HepG2 (cell line): Measurements from ENCODE around the gene CRAT. TPM values are rescaled to one million over a fixed set of nuclear protein-coding genes. Genes with fewer than 3 reads are reported as not detected.

Experiments used
- ARNTL ChIP-seq: sonication (generic); formaldehyde crosslinking; IDR thresholded peaks from 2 replicates; pipeline ENCODE4 v1.4.0; 2020; ENCODE audit warnings: mild to moderate bottlenecking, missing genetic modification reagents
- BHLHE40 ChIP-seq: IDR thresholded peaks from 2 replicates; pipeline ENCODE4 v1.6.1; 2011; ENCODE audit warnings: low read length, improper control_type of control experiment
- CBX2 ChIP-seq, 2 experiments: fragments of 200-600 bp in 1 of 2; sonication (generic); formaldehyde crosslinking in 1 of 2; IDR thresholded peaks; 2 replicates each; pipeline versions ENCODE4 v1.7.0 to v1.8.1; 2018 to 2022; ENCODE audit warnings: low read depth in 2 of 2, low read length in 1 of 2, mild to moderate bottlenecking in 1 of 2, missing genetic modification reagents in 1 of 2
- EHMT2 ChIP-seq: fragments of 200-600 bp; sonication (generic); IDR thresholded peaks from 2 replicates; pipeline ENCODE4 v1.7.0; 2017; ENCODE audit warnings: antibody characterized with exemption, low read depth, low read length, borderline replicate concordance
- IRF9 ChIP-seq: sonication (generic); formaldehyde crosslinking; IDR thresholded peaks from 2 replicates; pipeline ENCODE4 v1.8.0; 2022; ENCODE audit warnings: missing genetic modification reagents, mild to moderate bottlenecking, borderline replicate concordance
- ISL2 ChIP-seq: sonication (generic); formaldehyde crosslinking; IDR thresholded peaks from 2 replicates; pipeline ENCODE4 v1.5.0; 2020; ENCODE audit warnings: missing genetic modification reagents
- MATR3 ChIP-seq: sonication (generic); formaldehyde crosslinking; IDR thresholded peaks from 2 replicates; pipeline ENCODE4 v1.4.0; 2020; ENCODE audit warnings: missing genetic modification reagents
- MTA1 ChIP-seq: sonication (generic); formaldehyde crosslinking; IDR thresholded peaks from 2 replicates; pipeline ENCODE4 v1.4.0; 2020; ENCODE audit warnings: missing genetic modification reagents, mild to moderate bottlenecking, borderline replicate concordance
- PATZ1 ChIP-seq: sonication (generic); formaldehyde crosslinking; IDR thresholded peaks from 2 replicates; pipeline ENCODE4 v1.4.0; 2020; ENCODE audit warnings: missing genetic modification reagents
- PRDM10 ChIP-seq: sonication (generic); formaldehyde crosslinking; IDR thresholded peaks from 2 replicates; pipeline ENCODE4 v1.4.0; 2020; ENCODE audit warnings: low read depth, missing genetic modification reagents
- THAP9 ChIP-seq: sonication (generic); formaldehyde crosslinking; IDR thresholded peaks from 2 replicates; pipeline ENCODE4; 2020; ENCODE audit warnings: missing genetic modification reagents, mild to moderate bottlenecking, borderline replicate concordance
- ZNF234 ChIP-seq: sonication (generic); formaldehyde crosslinking; conservative IDR thresholded peaks from 2 replicates; pipeline ENCODE4 v1.5.1; 2020; ENCODE audit warnings: mild to moderate bottlenecking, missing genetic modification reagents
- ZNF333 ChIP-seq: sonication (generic); formaldehyde crosslinking; IDR thresholded peaks from 2 replicates; pipeline ENCODE4 v1.4.0; 2020; ENCODE audit warnings: mild to moderate bottlenecking, missing genetic modification reagents, borderline replicate concordance
- ZNF382 ChIP-seq: sonication (generic); formaldehyde crosslinking; IDR thresholded peaks from 2 replicates; pipeline ENCODE4 v1.5.0; 2020; ENCODE audit warnings: missing genetic modification reagents, mild to moderate bottlenecking, borderline replicate concordance
- ZNF556 ChIP-seq: sonication (generic); formaldehyde crosslinking; IDR thresholded peaks from 2 replicates; pipeline ENCODE4 v1.4.0; 2020; ENCODE audit warnings: mild to moderate bottlenecking, missing genetic modification reagents, borderline replicate concordance
- ZNF713 ChIP-seq: sonication (generic); formaldehyde crosslinking; IDR thresholded peaks from 2 replicates; pipeline ENCODE4 v1.4.0; 2020; ENCODE audit warnings: mild to moderate bottlenecking, missing genetic modification reagents
- ZSCAN5A ChIP-seq: sonication (generic); formaldehyde crosslinking; IDR thresholded peaks from 2 replicates; pipeline ENCODE4 v1.8.0; 2022; ENCODE audit warnings: mild to moderate bottlenecking, missing genetic modification reagents, borderline replicate concordance
- polyA plus RNA-seq, 8 experiments: library from polyadenylated mRNA; depleted of rRNA in 3 of 8; stranded (reverse) in 7 of 8; unstranded in 1 of 8; fragments of >200 nt; fragmentation: Illumina TruSeq in 4 of 8; extraction: Trizol in 4 of 8; gene quantifications; 2 replicates each; pipeline versions ENCODE4 v1.2.1 to v1.2.3, GENCODE V29; 2011 to 2016; ENCODE audit warnings: low read depth in 4 of 8, missing spikeins in 1 of 8, mixed read lengths in 1 of 8; ENCODE audit not compliant: insufficient read depth in 1 of 8
- total RNA-seq, 5 experiments: library from RNA; depleted of rRNA; stranded (reverse); fragments of >200 nt; fragmentation: Illumina TruSeq; extraction: Trizol; gene quantifications; 2 replicates each; pipeline ENCODE4 v1.2.3, GENCODE V29; 2016; ENCODE audit warnings: low read depth in 1 of 5

CRAT gene
- total and polyA plus RNA-seq, 2 of the 13 experiments (the other 11 are each of a cell fraction or from before 2014, with no cell fraction given): 26.1 to 26.6 TPM

GRCh38 chr9:129139993-129140396, 29.4 kb upstream of the CRAT start (continued):
- TF ChIP-seq PRDM10 (CRISPR knock-in tag): no peak
- no peak for TF ChIP-seq ARNTL (CRISPR knock-in tag)
- TF ChIP-seq MTA1: no peak
- no peak for TF ChIP-seq ZNF234 (CRISPR knock-in tag)
- TF ChIP-seq THAP9 (CRISPR knock-in tag): no peak
- TF ChIP-seq EHMT2: no peak
- no peak for TF ChIP-seq CBX2 (IDR thresholded peaks at IDR 0.05; ENCODE audit: low read depth, low read length)
- TF ChIP-seq CBX2 (CRISPR knock-in tag; IDR thresholded peaks at IDR 0.05; ENCODE audit: low read depth): no peak
- no peak for TF ChIP-seq MATR3 (CRISPR knock-in tag)
- TF ChIP-seq ZSCAN5A: no peak
- TF ChIP-seq ISL2 (CRISPR knock-in tag): peak; percentile 31; the same call in 1 of the 2 replicates
- no peak for TF ChIP-seq ZNF556 (CRISPR knock-in tag)
- TF ChIP-seq ZNF713 (CRISPR knock-in tag): no peak
- no peak for TF ChIP-seq ZNF333 (CRISPR knock-in tag)
- no peak for TF ChIP-seq IRF9 (CRISPR knock-in tag)
- TF ChIP-seq ZNF382 (CRISPR knock-in tag): no peak
- TF ChIP-seq PATZ1 (CRISPR knock-in tag): peak; percentile 64
- TF ChIP-seq BHLHE40: no peak
